Transverse colon (tissue), 4 donors: ENCODE measurements around the gene HIVEP3.

Experiments
- EP300 ChIP-seq: sonication (generic); formaldehyde crosslinking; IDR thresholded peaks from one replicate; pipeline ENCODE4 v1.6.1; 2017; ENCODE audit warnings: antibody characterized with exemption, low read depth
- POLR2A ChIP-seq: fragments of 450-650 bp; IDR thresholded peaks from one replicate; pipeline ENCODE4 v1.6.1; 2016; ENCODE audit warnings: antibody characterized with exemption, mild to moderate bottlenecking, moderate library complexity
- POLR2AphosphoS5 ChIP-seq, 3 donors: sonication (generic); formaldehyde crosslinking; IDR thresholded peaks; one replicate each; pipeline ENCODE4 v1.6.1; 2016; ENCODE audit warnings: antibody characterized with exemption in 3 of 3
- TF ChIP-seq, protein P1 (sequence below), 5 experiments: fragments of 200-600 bp in 3 of 5; fragments of 450-650 bp in 2 of 5; sonication (generic) in 3 of 5; IDR thresholded peaks; 1 replicate in 2 of 5; 2 replicates in 3 of 5; pipeline ENCODE4 v1.5.1; 2016 to 2017; ENCODE audit warnings: antibody characterized with exemption in 5 of 5, inconsistent platforms in 3 of 5, mild to moderate bottlenecking in 2 of 5, moderate library complexity in 1 of 5

DNA sequence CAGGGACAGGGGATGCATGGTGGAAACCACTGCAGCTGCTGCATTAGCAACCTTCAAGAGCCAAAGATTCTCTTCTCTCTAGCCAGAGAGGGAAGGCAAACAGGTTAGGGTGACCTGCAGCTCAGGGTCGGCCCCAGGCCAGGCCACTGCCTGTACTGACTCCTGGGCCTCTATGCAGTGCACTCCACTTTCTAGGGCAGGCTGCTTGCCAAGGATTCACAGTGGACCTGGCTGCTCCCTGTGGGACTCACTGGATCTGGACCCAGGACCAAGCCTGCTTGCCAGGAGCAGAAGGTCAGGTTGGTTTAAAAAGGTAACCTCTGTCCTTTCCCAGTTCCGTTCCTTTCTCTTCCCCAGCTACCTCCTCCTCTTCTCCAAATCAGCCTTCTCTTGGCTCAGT lies 52.4 kb downstream of the HIVEP3 start:
- no peak for TF ChIP-seq POLR2A
- no peak for TF ChIP-seq POLR2AphosphoS5 (IDR thresholded peaks at IDR 0.05)
- TF ChIP-seq, protein P1, sequence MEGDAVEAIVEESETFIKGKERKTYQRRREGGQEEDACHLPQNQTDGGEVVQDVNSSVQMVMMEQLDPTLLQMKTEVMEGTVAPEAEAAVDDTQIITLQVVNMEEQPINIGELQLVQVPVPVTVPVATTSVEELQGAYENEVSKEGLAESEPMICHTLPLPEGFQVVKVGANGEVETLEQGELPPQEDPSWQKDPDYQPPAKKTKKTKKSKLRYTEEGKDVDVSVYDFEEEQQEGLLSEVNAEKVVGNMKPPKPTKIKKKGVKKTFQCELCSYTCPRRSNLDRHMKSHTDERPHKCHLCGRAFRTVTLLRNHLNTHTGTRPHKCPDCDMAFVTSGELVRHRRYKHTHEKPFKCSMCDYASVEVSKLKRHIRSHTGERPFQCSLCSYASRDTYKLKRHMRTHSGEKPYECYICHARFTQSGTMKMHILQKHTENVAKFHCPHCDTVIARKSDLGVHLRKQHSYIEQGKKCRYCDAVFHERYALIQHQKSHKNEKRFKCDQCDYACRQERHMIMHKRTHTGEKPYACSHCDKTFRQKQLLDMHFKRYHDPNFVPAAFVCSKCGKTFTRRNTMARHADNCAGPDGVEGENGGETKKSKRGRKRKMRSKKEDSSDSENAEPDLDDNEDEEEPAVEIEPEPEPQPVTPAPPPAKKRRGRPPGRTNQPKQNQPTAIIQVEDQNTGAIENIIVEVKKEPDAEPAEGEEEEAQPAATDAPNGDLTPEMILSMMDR (IDR thresholded peaks at IDR 0.05), result no peak
- TF ChIP-seq EP300, result no peak
